DMS114 treated with DMSO at 0.1 percent for 48 hours (cell line): ENCODE results near the gene ADARB2.

ENCODE experiments used
- DNase-seq: peaks from one replicate; lab custom pipeline; 2025; ENCODE audit not compliant: unreplicated experiment; lab: John Stamatoyannopoulos, UW

ADARB2 gene

DNA sequence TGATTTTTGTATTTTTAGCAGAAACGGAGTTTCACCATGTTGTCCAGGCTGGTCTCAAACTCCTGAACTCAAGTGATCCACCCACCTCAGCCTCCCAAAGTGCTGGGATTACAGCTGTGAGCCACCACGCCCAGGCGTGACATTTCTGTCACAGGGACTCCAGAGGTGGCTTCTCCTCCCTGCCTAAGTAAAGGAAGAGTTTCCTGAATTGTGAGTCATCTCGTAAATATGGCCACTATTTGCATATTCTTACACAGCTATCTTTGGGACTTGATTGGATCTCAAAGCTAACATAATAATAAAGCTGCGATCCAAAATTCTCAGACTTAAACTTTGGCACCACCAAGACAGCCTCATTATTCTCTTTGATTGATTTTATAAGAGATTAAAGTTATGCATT lies 50.1 kb downstream of the ADARB2 start:
- no peak for DNase-seq

DNA sequence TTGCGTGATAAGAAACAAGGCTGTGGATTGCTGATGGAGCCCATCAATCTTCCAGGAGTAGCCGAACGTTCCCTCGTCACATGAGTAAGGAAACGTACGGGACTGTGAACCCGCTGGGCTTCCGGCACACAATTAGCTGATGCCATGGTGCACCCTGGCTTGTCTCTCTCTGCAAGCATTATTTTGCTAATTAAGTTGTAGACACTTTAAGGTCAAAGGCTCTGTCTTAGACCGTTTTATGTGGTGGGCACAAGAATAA lies 50.9 kb downstream of the ADARB2 start:
- no peak for DNase-seq

DNA sequence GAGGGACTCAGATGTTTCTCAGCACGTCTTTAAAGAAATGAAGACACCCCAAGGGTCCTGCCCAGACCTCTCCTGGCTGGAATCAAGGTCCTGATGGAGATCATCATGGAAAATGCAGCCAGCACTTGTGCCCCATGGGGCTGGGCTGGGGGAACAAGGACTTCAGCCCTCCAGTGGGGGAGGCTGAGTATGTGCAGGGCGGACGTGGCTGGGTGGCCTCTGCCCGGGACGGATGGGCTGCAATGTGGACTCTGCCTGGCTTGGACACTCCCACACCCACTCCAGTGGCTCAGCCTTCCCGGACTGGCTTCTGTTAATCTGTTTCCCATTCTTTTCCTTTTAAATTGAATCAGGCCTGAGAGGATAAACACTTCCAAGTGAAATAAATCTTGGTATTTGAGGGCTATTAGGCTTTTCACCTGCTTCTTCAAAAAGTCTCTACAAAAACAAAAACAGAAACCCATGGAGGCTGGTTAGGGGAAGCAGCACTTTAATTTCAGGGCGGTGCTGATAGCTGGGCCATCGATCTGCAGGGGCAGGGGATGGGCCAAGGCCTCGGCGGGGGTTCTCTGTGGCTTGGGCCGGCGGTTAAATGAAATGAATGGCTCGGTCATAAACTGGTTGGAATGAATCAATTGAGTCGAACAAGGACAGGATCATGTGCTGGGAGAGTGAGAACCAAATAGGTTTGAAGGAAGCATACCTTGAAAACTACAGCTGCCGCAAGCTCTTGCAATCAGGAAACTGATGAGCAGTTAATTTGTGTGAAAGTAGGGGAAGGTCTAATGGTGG lies 51.4 kb downstream of the ADARB2 start:
- no peak for DNase-seq

DNA sequence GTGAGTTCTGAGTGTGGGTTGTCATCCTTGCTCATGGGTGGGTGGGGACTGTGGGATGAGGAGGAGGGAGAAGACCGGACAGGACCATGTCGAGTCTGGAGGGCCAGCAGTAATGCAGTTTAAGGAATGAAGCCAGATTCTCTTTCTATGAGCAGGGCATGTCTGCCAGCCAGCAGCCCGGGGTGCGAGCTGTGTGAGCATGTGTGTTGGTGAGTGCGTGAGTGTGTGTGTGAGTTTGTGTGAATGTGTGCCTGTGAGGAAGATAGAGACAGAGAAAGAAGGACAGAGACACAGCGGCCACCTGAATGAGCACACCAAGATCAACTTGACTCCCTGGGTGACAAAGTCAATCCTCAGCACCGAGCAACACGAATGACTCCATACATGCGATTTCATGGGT lies 52.3 kb downstream of the ADARB2 start:
- no peak for DNase-seq

DNA sequence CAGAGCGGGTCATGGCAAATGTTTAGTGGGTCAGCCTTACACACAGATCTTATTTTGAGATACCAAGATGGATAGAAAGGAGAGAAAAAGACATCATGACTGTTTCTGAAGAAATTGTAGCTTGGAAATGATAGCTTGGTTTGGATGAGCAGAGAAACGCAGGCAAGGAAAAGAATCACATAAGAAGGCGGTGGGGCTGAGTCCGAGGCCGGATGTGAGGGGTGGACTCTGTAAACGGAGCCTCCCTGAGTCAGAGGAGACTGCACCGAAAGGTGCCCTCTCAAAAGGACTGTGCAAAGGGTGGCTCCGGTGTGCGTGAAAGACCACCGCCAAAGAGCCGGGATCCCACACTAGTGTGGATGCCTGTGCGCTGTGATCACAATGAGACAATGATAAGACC lies 53.7 kb downstream of the ADARB2 start:
- DNase-seq: no peak

DNA sequence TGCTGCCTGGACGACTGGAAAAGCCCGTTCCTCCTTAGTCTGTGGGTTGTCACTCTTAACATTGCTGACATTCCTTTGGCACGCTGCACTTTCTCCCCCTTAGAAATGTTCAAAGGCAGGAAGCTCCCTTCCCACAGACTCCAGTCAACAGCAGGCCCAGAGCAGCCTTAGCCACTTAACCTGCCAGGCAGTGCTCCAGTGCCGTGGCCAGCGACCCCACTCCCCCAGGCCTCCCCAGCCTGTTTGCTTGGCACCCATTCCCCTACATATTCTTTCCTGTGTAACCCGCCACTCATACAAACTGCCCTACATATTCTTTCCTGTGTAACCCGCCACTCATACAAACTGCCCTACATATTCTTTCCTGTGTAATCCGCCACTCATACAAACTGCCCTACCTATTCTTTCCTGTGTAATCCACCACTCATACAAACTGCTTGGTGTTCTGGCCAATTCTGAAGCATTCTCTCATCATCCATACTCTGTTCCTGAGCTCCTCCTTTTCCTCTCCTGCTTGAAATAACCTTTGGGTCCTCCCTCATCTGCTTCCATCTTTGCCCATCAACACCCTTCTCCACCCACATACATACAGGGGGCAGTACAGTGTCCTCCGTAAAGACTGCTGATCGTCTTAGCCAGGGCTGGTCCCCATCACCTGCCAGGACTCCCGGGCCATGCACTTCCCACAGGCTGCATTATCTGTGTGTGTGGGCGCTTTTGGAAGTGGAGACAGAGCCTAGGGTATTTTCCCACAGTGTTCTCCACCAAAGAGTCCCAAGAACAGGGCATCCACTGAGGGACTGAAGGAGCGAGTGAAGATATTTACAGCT lies 57.3 kb downstream of the ADARB2 start:
- no peak for DNase-seq

DNA sequence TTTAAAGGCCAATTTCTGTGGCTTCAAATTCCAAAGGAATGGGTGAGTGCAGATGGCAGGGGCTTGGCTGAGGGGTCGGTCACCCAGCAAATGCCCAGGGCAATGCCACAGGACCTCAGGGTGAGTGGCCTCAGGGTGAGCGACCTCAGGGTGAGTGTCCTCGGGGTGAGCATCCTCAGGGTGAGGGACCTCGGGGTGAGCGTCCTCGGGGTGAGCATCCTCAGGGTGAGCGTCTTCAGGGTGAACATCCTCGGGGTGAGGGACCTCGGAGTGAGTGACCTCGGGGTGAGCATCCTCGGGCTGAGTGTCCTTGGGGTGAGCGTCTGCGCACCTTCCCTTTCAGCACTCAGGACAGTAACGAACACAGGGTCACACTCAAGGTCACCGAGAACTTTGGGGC lies 59.2 kb downstream of the ADARB2 start:
- DNase-seq: no peak

DNA sequence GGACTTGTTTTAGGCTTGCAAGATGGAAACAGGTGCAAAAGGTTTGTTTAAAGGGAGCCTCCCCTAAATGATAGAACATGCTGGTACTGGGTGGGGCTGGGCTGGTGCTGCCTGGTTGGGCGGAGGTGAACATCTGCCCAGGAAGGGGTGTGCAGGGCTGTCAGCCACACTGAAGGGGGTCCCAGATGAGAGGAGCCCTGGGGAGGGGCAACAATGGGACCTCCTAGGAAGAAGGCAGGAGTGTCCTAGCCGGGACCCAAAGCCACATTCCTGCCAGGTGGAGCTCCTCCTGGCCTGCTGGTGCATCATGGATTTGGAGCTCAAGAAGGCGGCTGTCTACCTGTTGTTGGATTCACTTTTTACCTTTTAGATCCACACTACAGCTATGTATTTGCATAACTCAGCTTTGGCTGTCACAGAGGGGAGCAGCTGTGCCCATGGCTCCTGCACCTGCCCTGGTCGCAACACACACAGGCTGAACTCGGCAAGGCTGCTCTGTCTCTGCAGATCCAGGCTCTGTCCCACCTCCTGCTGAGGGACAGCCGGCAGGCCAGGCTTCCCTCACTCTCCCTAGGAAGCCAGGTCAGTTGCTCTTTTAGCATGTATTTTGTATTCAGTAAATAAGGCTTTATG lies 59.9 kb downstream of the ADARB2 start:
- DNase-seq: no peak

DNA sequence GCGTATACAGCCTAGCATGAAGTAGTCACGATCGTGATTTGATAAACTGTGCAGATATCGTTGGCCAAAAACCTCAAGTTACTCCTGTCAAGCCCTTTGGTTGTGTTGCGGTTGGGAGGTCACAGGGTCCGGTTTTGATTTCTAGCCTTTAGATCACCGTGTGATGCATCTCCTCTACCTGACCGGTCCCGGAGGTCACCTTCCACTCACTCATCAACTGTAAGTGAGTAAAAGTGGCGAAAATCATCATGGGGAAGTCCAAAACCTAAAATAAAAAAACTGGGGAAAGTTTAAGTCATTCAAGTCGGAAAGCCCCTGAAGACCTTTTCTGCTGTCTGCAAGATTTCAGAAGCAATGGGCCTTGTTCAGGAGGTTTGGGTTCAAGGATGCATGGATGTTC lies 62.8 kb downstream of the ADARB2 start:
- no peak for DNase-seq

DNA sequence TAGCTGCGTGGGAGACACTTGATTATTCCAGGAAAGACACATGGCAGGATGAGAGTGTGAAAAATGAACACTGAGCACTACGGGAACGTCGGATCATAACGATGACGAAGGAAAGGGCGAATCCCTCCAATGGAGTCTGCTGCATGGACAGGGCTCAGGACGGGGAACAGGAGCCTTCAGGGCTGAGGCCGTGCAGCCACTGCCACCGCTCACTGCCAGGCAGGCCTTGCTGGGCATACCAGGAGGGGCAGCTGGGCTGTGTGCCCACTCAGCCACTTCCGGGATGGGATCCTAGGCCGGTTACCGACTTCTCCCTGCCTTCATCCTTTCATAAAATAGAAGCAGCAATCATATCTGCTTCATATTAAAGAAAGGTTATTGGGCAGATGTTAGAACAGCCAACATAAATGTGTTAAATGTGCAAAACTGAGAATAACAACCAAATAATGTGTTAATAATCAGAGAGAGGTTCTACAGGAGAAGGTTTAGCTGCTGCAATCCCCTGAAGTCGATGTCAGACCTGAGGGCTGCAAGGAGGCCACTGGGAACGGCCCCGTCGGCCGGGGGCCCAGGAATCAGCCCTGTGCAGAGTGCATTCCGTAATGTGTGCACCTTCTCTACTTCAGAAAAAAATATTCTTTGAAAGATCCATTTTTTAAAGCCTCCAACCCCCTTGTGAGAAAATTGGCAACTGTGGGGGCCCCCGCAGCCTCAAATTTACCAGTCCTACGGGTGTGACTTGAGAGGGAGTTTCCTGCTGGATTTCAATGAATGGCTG lies 63.6 kb downstream of the ADARB2 start:
- DNase-seq: no peak

DNA sequence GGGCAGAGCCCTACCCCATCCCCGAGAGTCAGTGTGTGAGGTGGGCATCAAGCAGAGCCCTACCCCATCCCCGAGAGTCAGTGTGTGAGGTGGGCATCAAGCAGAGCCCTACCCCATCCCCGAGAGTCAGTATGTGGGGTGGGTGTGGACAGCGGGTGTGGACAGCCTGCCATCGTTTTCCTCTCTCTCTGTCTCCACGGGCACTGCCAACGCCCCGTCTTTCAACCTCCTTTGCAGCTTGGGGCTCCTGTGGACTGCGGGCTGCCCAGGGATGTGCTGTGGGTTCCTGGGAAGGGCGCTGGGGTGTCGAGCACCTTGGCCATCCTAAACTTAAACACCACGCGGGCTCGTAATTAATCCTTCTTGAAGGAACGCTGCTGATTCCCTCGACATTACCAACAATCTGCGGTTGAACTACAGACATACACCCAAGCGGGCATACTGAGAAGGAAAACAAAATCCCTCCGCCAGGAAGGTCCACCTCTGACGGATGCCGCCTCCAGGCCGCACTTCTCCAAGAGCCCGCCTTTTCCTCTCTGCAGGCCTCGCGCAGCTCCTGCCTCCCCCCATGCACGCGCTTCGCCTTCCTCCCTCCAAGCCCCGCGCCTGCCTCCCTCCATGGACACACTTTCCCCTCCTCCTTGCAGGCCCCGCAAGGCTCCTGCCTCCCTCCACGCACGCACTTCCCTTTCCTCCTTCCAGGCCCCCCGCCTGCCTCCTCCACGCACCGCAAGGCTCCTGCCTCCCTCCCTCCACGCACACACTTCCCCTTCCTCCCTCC lies 65.1 kb downstream of the ADARB2 start:
- no peak for DNase-seq

DNA sequence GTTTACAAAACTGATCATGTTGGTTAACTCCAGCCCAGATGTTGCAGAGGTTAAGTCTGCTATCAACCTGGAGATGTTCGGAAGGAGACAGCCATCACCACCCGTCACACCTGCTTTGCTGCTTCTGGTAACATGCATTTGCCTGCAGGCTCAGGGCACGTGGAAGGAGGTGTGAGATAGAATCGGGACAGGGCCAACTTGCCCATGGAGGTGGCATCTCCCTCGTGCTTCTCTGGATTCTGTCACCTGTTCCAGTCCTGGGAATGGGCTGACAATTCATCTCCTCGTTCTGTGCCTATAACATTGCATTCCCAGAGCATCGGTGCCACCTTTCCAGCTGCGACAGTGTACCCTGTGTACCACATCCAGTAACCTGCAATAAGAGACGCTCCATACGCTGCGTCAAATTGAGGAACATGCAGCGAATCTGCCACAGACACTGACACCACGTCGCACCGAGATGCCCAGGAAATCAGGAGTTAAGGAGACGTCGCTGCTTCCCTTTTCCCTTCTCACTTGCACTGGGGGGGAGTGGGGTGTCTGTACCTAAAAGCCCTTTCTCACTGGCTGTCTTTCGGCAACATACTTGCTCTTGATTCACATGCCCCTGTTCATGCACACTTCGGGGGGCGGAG lies 65.8 kb downstream of the ADARB2 start:
- DNase-seq: no peak

DNA sequence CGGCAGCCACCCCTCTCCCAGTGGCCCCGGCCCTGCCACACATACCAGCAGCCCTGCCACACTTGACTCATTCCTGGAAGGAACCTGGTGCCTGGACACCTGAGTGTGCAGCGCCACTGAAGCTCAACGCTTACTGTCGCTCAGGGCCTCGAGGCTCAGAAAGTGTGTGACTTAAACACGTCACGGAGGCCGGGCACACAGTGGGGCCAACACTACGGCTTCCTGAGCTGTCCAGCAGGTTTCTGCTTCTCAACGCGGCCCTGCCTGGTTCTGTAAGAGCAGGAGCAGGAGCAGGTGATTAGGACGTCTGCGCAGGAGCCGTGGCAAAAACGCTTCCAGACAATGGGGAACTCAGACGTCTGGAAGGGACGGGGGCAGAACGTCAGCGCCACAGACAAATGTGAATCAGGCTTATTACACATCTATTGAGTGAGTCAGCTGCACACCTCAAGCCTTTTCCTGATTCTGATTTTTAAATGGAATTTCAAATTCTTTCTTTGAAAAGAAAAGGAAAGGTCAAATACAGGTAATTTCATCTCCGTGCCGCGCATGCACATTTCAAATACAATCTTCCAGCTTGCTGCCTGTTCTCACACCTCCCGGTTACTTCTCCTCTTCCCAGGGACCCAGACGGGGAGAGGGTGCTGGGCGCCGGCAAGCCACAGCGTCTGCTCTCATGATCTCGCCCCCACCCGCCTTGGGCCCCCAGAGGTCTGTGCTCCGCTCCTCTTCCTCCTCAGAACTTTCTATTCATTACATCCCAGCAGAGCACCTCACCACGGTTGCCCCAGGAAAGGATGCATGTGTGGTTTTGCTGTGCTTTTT lies 66.6 kb downstream of the ADARB2 start:
- no peak for DNase-seq

DNA sequence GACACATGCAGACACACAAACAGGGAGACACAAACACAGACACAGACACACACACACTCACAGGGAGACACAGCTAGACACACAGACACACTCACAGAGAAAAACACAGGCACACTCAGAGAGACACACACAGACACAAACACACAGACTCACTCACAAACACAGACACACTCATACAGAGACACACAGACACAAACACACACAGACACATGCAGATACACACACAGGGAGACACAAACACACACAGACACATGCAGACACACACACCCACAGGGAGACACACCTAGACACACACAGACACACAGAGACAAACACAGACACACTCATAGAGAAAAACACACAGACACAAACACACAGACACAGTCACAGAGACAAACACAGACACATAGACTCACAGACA lies 67.9 kb downstream of the ADARB2 start:
- no peak for DNase-seq

DNA sequence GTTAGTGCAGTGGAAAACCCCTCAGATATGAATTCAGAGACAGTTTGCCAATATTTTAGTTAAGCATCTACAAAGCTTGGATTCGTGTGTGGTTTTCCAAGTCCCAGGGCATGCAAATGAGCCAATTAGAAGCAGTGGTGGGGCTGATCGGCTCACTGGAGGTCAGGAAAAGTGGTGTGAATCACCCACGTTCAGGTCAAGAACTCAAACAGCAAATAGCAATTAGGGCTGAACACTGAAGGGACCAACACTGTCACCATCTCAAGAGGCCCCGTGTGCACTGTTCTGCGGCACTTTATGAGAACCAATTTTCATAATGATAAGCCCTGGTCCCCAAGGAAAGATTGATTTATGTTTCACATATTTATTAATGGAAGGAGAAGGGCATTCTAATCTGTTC lies 68.9 kb downstream of the ADARB2 start:
- no peak for DNase-seq

DNA sequence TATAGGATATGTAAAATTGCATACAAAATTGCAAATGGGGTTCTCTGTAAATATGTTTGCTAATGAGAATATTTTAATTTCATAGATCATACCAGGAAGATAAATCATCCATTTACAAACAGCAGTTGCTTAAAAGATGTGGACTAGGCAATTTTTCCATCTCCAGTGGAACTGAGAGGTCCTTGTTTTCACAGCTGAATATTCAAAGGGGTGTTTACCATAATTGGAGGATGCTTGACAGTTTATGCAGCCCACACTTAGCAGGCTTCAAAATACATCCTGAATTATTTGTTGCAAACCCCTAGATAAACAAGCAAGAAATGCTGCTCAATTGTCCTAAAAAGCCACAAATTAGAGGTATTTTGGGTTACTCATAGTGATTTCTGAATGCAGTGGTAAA lies 69.9 kb downstream of the ADARB2 start:
- no peak for DNase-seq

DNA sequence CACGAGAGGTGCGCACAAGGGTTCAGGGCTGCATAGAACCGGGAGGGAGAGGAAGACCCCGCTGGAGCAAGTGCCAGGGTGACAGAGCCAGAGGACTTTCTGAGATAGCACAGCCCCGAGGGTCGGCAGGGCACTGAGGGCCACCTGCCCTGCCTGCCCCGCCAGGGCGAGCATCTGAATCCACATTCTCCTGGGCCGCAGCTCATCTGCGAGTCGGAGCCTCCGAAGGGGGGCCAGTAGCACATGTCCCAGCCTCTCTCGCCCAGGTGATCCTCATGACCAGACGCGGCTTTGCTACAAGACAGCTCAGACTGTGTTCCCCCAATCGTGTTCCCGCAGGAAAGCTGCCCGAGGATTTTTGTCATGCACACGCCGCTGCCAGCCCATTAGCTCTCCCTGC lies 71.2 kb downstream of the ADARB2 start:
- DNase-seq: no peak

DNA sequence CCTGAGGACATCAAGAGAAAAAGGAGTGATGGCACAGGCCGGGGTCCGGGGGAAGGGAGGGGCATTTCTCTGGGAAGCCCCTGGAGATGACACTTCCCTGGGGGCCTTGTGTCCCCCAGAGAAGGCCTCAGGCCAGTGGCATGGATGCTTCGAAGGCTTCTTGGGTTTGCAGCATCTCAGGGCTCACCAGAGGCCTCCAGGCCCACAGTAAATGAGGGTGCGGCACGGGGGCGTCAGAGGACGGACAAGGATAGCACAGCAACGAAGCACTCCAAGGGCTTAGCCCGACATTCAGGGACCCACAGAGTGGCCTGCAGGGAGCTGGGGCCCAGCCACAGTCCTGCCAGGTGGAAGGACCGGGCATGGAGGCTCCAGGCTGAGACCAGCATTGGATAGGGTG lies 71.6 kb downstream of the ADARB2 start:
- no peak for DNase-seq

DNA sequence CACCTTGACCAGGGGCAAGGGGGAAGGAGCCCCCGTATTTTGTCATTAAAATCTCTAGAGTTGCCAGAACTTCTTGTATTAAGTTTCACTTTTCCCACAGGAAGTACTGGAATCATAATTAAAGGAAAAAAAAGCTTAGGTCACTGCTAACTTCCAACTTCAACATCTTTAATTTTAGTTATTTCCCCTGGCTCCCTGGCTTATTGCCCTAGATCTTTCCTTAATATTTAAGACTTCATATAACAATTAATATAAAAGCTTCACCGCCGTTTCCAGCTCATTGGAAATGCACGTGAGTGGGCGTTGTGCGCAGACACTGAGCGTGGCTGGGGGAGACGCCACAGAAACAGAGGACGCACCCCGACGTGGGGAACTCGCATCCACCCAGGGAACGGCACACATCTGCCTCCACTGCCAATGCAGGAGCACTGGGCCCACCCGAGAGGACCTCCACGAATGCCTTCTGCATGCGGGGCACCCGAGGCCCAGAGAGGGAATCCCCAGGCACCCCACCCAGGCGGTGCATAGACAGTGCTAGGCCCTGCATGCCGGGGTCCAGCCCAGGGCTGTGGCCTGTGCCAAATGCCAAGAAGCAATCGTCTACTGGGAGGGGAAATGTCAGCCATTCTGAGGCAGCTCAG lies 72.2 kb downstream of the ADARB2 start:
- no peak for DNase-seq
